ENCODE data around the gene SAMD13. TPM values are rescaled to one million over a fixed set of nuclear protein-coding genes. Genes with fewer than 3 reads are reported as not detected.
A peak's percentile ranks its signal among the peaks of the same experiment; 100 is the strongest.

The SAMD13 gene
- 1 to 10 TPM in 2 of 4 donors, under 1 TPM in 1, not detected in 1; 0.77 to 5.7 (median 1.8) TPM for total RNA-seq

GRCh38 chr1:84301004-84301784 is at the start of gene SAMD13:
Gene SAMD13, plus strand, starts transcription at chr1:84301708. Its CDS starts 1,527 bp downstream, at chr1:84303235.
- Histone ChIP-seq H3K36me3 (no peaks in the 10 kb centered on the region), H3K4me3 (peak within 1 kb of the TSS; percentile 23), H3K27me3 (no peaks in the 10 kb centered on the region), H3K9me3 (no peaks in the 10 kb centered on the region), H3K4me1 (no peaks in the 10 kb centered on the region), H3K27ac (peak within 1 kb of the TSS; percentile 58 to 90)
- TF ChIP-seq CTCF (IDR thresholded peaks at IDR 0.05), result no peak
- TF ChIP-seq POLR2A (IDR thresholded peaks at IDR 0.05), result no peak
- intact Hi-C loops (cut with DNase I; ENCODE audit: low total_unique reads), result no loop called here
- DNase-seq, result peak; percentile 37 to 81

- no peak for TF ChIP-seq CTCF (IDR thresholded peaks at IDR 0.05)
- no peak for TF ChIP-seq POLR2A (IDR thresholded peaks at IDR 0.05)
- no peaks in the 10 kb centered on the region for H3K4me1 ChIP-seq
- intact Hi-C loops (cut with DNase I; ENCODE audit: low total_unique reads), result no loop called here
- H3K9me3 ChIP-seq, result no peaks in the 10 kb centered on the region
- no peak for DNase-seq
- H3K4me3 ChIP-seq, result no peak overlapping the region
- H3K27me3 ChIP-seq, result no peaks in the 10 kb centered on the region
- no peaks in the 10 kb centered on the region for H3K36me3 ChIP-seq
- no peak overlapping the region for H3K27ac ChIP-seq
Observed at GRCh38 chr1:84253036-84253435, 48.5 kb upstream of the SAMD13 start.

- Histone ChIP-seq H3K36me3 (no peaks in the 10 kb centered on the region), H3K9me3 (no peaks in the 10 kb centered on the region), H3K4me1 (no peaks in the 10 kb centered on the region), H3K4me3 (no peak overlapping the region), H3K27ac (no peak overlapping the region), H3K27me3 (no peaks in the 10 kb centered on the region)
- TF ChIP-seq POLR2A (IDR thresholded peaks at IDR 0.05), result no peak
- TF ChIP-seq CTCF (IDR thresholded peaks at IDR 0.05), result no peak
- no peak for DNase-seq
- intact Hi-C loops (cut with DNase I; ENCODE audit: low total_unique reads), result no loop called here
Observed at GRCh38 chr1:84253891-84254290, 47.6 kb upstream of the SAMD13 start.

- H3K4me3 ChIP-seq, result no peak overlapping the region
- no peaks in the 10 kb centered on the region for H3K4me1 ChIP-seq
- no peak overlapping the region for H3K27ac ChIP-seq
- TF ChIP-seq CTCF (IDR thresholded peaks at IDR 0.05) (no peak), POLR2A (IDR thresholded peaks at IDR 0.05) (no peak)
- H3K36me3 ChIP-seq, result no peaks in the 10 kb centered on the region
- intact Hi-C loops (cut with DNase I; ENCODE audit: low total_unique reads), result no loop called here
- H3K27me3 ChIP-seq, result no peaks in the 10 kb centered on the region
- no peaks in the 10 kb centered on the region for H3K9me3 ChIP-seq
- no peak for DNase-seq
Observed at GRCh38 chr1:84254703-84255238, 46.7 kb upstream of the SAMD13 start.

GRCh38 chr1:84255582-84255981 is 45.9 kb upstream of the SAMD13 start:
- no peaks in the 10 kb centered on the region for H3K4me1 ChIP-seq
- intact Hi-C loops (cut with DNase I; ENCODE audit: low total_unique reads), result no loop called here
- no peaks in the 10 kb centered on the region for H3K36me3 ChIP-seq
- DNase-seq, result no peak
- no peak overlapping the region for H3K27ac ChIP-seq
- no peaks in the 10 kb centered on the region for H3K9me3 ChIP-seq
- no peak overlapping the region for H3K4me3 ChIP-seq
- TF ChIP-seq POLR2A (IDR thresholded peaks at IDR 0.05), result no peak
- no peaks in the 10 kb centered on the region for H3K27me3 ChIP-seq
